Measurements from ENCODE around the gene RAB6B.

The RAB6B gene

DNA sequence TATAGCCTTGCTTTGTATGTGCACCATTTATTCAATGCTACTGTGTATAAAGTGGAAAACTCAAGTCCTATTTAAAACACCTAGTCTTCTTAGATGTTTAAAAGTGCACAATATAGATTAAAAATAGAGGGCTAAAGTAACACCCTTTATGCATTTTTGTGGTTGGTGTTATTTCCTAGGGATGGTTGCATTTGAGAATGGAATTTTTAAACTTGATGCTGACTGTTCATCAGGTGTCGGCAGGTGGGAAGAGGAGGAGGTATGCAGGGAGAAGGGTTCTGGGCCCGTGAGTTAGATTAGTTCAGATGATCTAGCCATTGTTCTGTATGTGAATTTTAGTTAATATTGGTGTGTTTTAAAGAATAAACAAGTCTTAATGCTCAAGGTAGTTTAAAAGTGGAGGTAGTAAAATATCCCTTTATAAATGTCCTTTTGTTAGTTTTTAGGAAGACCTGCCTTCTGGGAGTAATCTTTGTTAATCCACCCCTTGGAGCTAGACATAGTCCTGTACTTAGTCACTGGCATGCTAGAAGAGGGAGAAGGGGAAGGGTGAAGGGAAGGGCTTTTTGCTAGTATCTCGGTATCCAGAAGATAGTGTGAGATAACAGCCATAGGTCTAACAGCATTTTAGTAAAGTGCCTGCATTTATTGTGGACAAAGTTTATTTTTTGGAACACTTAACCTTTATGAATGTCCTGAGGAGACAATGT is 98.1 kb downstream of the RAB6B start:
- TF ChIP-seq POLR2AphosphoS5 (IDR thresholded peaks at IDR 0.05; ENCODE audit: low read depth) (no peak), GABPA (IDR thresholded peaks at IDR 0.05; ENCODE audit: low read depth) (no peak), SPI1 (IDR thresholded peaks at IDR 0.05; ENCODE audit: borderline replicate concordance, low read depth) (no peak)
- TF ChIP-seq, protein P1, sequence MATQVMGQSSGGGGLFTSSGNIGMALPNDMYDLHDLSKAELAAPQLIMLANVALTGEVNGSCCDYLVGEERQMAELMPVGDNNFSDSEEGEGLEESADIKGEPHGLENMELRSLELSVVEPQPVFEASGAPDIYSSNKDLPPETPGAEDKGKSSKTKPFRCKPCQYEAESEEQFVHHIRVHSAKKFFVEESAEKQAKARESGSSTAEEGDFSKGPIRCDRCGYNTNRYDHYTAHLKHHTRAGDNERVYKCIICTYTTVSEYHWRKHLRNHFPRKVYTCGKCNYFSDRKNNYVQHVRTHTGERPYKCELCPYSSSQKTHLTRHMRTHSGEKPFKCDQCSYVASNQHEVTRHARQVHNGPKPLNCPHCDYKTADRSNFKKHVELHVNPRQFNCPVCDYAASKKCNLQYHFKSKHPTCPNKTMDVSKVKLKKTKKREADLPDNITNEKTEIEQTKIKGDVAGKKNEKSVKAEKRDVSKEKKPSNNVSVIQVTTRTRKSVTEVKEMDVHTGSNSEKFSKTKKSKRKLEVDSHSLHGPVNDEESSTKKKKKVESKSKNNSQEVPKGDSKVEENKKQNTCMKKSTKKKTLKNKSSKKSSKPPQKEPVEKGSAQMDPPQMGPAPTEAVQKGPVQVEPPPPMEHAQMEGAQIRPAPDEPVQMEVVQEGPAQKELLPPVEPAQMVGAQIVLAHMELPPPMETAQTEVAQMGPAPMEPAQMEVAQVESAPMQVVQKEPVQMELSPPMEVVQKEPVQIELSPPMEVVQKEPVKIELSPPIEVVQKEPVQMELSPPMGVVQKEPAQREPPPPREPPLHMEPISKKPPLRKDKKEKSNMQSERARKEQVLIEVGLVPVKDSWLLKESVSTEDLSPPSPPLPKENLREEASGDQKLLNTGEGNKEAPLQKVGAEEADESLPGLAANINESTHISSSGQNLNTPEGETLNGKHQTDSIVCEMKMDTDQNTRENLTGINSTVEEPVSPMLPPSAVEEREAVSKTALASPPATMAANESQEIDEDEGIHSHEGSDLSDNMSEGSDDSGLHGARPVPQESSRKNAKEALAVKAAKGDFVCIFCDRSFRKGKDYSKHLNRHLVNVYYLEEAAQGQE (IDR thresholded peaks at IDR 0.05; ENCODE audit: insufficient replicate concordance, low read depth): no peak
- TF ChIP-seq, protein P2, sequence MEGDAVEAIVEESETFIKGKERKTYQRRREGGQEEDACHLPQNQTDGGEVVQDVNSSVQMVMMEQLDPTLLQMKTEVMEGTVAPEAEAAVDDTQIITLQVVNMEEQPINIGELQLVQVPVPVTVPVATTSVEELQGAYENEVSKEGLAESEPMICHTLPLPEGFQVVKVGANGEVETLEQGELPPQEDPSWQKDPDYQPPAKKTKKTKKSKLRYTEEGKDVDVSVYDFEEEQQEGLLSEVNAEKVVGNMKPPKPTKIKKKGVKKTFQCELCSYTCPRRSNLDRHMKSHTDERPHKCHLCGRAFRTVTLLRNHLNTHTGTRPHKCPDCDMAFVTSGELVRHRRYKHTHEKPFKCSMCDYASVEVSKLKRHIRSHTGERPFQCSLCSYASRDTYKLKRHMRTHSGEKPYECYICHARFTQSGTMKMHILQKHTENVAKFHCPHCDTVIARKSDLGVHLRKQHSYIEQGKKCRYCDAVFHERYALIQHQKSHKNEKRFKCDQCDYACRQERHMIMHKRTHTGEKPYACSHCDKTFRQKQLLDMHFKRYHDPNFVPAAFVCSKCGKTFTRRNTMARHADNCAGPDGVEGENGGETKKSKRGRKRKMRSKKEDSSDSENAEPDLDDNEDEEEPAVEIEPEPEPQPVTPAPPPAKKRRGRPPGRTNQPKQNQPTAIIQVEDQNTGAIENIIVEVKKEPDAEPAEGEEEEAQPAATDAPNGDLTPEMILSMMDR (IDR thresholded peaks at IDR 0.05; ENCODE audit: insufficient read depth, low read length): no peak
- no peak overlapping the region for H3K27ac ChIP-seq (replicated peaks)
- no peaks in the 10 kb centered on the region for H3K27me3 ChIP-seq (ENCODE audit: insufficient read depth, poor library complexity, severe bottlenecking)
- no peak overlapping the region for H3K4me3 ChIP-seq (replicated peaks; ENCODE audit: insufficient read depth, low read length)
- no peak for DNase-seq (ENCODE audit: low read depth in 1 of 2, low spot score in 1 of 2)

DNA sequence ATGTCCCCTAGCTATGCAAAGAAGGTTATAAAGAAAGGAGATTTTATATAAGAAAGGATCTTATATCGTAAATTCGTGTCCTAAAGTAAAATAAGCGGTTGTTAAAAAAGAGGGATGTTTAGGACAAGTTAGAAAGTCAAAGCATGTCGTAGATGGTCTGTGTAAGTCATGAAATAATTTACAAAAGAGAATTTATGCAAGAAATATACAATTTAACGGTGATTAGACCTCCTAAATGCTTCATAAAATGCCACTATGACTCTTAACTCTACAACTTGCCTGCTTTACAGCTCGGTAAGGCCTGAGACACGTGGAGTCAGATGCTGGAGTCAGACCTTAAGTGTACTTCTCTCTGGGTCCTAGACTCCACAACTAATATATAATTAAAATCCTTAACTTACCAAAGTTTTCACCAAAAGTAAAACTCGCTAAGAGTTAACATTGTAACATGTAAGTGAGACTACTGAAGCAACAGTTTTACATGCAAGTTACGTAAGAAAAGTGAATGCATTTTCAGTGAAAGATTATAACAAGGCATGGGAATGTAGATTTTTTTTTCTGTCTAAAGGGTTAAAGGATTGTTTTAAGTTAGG is 103.4 kb downstream of the RAB6B start:
- no peaks in the 10 kb centered on the region for H3K27me3 ChIP-seq (ENCODE audit: insufficient read depth, poor library complexity, severe bottlenecking)
- TF ChIP-seq, protein P2 (IDR thresholded peaks at IDR 0.05; ENCODE audit: insufficient read depth, low read length): no peak
- TF ChIP-seq, protein P1 (IDR thresholded peaks at IDR 0.05; ENCODE audit: insufficient replicate concordance, low read depth): no peak
- TF ChIP-seq GABPA (IDR thresholded peaks at IDR 0.05; ENCODE audit: low read depth): no peak
- no peak for TF ChIP-seq SPI1 (IDR thresholded peaks at IDR 0.05; ENCODE audit: borderline replicate concordance, low read depth)
- TF ChIP-seq POLR2AphosphoS5 (IDR thresholded peaks at IDR 0.05; ENCODE audit: low read depth): no peak
- H3K27ac ChIP-seq (replicated peaks): no peak overlapping the region
- no peak overlapping the region for H3K4me3 ChIP-seq (replicated peaks; ENCODE audit: insufficient read depth, low read length)
- no peak for DNase-seq (ENCODE audit: low read depth in 1 of 2, low spot score in 1 of 2)

DNA sequence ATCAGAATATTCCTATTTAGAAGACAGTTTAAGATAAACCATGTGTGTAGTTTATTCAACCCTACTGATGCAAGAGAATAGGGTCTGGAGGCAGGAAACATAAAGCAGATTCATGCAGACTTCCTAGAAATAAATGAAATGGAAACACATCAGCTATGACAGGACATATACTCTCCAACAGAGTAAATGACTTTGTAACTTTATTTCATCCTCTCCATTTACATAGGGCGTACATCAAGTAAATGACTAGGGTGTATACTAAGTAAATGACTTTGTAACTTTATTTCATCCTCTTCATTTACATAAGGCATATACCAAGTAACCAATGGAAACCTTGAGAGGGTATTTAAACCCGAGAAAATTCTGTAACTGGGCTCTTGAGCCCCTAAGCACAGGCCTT is 107.7 kb downstream of the RAB6B start:
- no peak for DNase-seq (ENCODE audit: low read depth in 1 of 2, low spot score in 1 of 2)
- Histone ChIP-seq H3K27me3 (ENCODE audit: insufficient read depth, poor library complexity, severe bottlenecking) (no peaks in the 10 kb centered on the region), H3K4me3 (replicated peaks; ENCODE audit: insufficient read depth, low read length) (no peak overlapping the region), H3K27ac (replicated peaks) (no peak overlapping the region)
- TF ChIP-seq GABPA (IDR thresholded peaks at IDR 0.05; ENCODE audit: low read depth): no peak
- TF ChIP-seq SPI1 (IDR thresholded peaks at IDR 0.05; ENCODE audit: borderline replicate concordance, low read depth): no peak
- TF ChIP-seq, protein P1 (IDR thresholded peaks at IDR 0.05; ENCODE audit: insufficient replicate concordance, low read depth): no peak
- TF ChIP-seq, protein P2 (IDR thresholded peaks at IDR 0.05; ENCODE audit: insufficient read depth, low read length): no peak
- TF ChIP-seq POLR2AphosphoS5 (IDR thresholded peaks at IDR 0.05; ENCODE audit: low read depth): no peak

All from HL-60 (cell line).